Testis (tissue), 3 donors: ENCODE data around the gene PGLYRP4. TPM values are rescaled to one million over a fixed set of nuclear protein-coding genes. Genes with fewer than 3 reads are reported as not detected.

Experiments
- DNase-seq: peaks from one replicate; pipeline ENCODE4 v3.0.0-alpha.2; 2019
- H3K27ac ChIP-seq, 2 donors: fragments of 200-600 bp; sonication (generic); one replicate each; pipeline ENCODE4 v1.5.1; 2019
- H3K27me3 ChIP-seq: fragments of 200-600 bp; sonication (generic); one replicate; pipeline ENCODE4 v1.5.1; 2019
- H3K36me3 ChIP-seq: fragments of 200-600 bp; sonication (generic); one replicate; pipeline ENCODE4 v1.5.1; 2017; ENCODE audit warnings: low read depth; ENCODE audit errors: missing control alignments
- H3K4me1 ChIP-seq: fragments of 200-600 bp; sonication (generic); one replicate; pipeline ENCODE4 v1.5.1; 2019
- H3K4me3 ChIP-seq, 2 donors: fragments of 200-600 bp; sonication (generic); one replicate each; pipeline ENCODE4 v1.5.1; 2017 to 2019
- H3K9me3 ChIP-seq: fragments of 200-600 bp; sonication (generic); one replicate; pipeline ENCODE4 v1.5.1; 2017
- POLR2A ChIP-seq: fragments of 450-650 bp; IDR thresholded peaks from one replicate; pipeline ENCODE4 v1.6.1; 2017; ENCODE audit warnings: antibody characterized with exemption, mild to moderate bottlenecking, moderate library complexity
- WGBS, 2 donors: methylation state at CpG; one replicate each; pipeline ENCODE4 v1.1.5; 2018; 5-methylcytosine and 5-hydroxymethylcytosine counted together
- intact Hi-C: fragments of 100-400 bp; cut with DNase I; formaldehyde crosslinking; loops from one replicate; pipeline ENCODE4 v1.15.1; 2023; ENCODE audit warnings: low total_unique reads
- polyA plus RNA-seq: library from polyadenylated mRNA; stranded (reverse); fragments of 350-450 nt; fragmentation: Illumina TruSeq; extraction: RNeasy Lipid Tissue Mini Kit (QIAGEN cat#74804); gene quantifications from one replicate; pipeline ENCODE4 v1.2.3, GENCODE V29; 2014; ENCODE audit warnings: low read depth, low replicate concordance; ENCODE audit not compliant: insufficient read depth
- total RNA-seq, 2 donors: library from RNA; depleted of rRNA; stranded (reverse); fragments of >200 nt; gene quantifications; one replicate each; pipeline ENCODE4 v1.2.3, GENCODE V29; 2016
- TF ChIP-seq, protein P1 (sequence below), 3 experiments: fragments of 450-650 bp in 2 of 3; fragments of 200-600 bp in 1 of 3; sonication (generic) in 1 of 3; IDR thresholded peaks; one replicate each; pipeline ENCODE4 v1.5.1; 2016 to 2019; ENCODE audit warnings: antibody characterized with exemption in 3 of 3, mild to moderate bottlenecking in 2 of 3, moderate library complexity in 1 of 3

PGLYRP4 gene
- total and polyA plus RNA-seq, 3 donors from 2014 or later: 0.12 to 0.17 TPM; not detected in 1

- intact Hi-C loops: no loop called here
- TF ChIP-seq POLR2A: no peak
- TF ChIP-seq, protein P1, sequence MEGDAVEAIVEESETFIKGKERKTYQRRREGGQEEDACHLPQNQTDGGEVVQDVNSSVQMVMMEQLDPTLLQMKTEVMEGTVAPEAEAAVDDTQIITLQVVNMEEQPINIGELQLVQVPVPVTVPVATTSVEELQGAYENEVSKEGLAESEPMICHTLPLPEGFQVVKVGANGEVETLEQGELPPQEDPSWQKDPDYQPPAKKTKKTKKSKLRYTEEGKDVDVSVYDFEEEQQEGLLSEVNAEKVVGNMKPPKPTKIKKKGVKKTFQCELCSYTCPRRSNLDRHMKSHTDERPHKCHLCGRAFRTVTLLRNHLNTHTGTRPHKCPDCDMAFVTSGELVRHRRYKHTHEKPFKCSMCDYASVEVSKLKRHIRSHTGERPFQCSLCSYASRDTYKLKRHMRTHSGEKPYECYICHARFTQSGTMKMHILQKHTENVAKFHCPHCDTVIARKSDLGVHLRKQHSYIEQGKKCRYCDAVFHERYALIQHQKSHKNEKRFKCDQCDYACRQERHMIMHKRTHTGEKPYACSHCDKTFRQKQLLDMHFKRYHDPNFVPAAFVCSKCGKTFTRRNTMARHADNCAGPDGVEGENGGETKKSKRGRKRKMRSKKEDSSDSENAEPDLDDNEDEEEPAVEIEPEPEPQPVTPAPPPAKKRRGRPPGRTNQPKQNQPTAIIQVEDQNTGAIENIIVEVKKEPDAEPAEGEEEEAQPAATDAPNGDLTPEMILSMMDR (IDR thresholded peaks at IDR 0.05): no peak
- no peak overlapping the region for H3K27ac ChIP-seq
- 56 to 65% methylated on average over 5 to 9 of the region's 9 CpGs for WGBS, 2 donors
- no peaks in the 10 kb centered on the region for H3K27me3 ChIP-seq
- no peaks in the 10 kb centered on the region for H3K9me3 ChIP-seq
- H3K4me3 ChIP-seq: no peak overlapping the region
- no peaks in the 10 kb centered on the region for H3K4me1 ChIP-seq
- DNase-seq: no peak
- H3K36me3 ChIP-seq: no peaks in the 10 kb centered on the region
Measured at GRCh38 chr1:153293851-153294250, 54.8 kb downstream of the PGLYRP4 start.

GRCh38 chr1:153293480-153293775 lies 55.2 kb downstream of the PGLYRP4 start:
- H3K9me3 ChIP-seq: no peaks in the 10 kb centered on the region
- DNase-seq: no peak
- no peak overlapping the region for H3K27ac ChIP-seq
- no peaks in the 10 kb centered on the region for H3K4me1 ChIP-seq
- H3K27me3 ChIP-seq: no peaks in the 10 kb centered on the region
- TF ChIP-seq POLR2A: no peak
- TF ChIP-seq, protein P1 (IDR thresholded peaks at IDR 0.05): no peak
- intact Hi-C loops: no loop called here
- no peaks in the 10 kb centered on the region for H3K36me3 ChIP-seq
- WGBS, 2 donors: 44 to 76% methylated on average over 7 of the region's 7 CpGs
- peak overlapping the region in 1 of 2 donors; percentile 17 for H3K4me3 ChIP-seq

DNA sequence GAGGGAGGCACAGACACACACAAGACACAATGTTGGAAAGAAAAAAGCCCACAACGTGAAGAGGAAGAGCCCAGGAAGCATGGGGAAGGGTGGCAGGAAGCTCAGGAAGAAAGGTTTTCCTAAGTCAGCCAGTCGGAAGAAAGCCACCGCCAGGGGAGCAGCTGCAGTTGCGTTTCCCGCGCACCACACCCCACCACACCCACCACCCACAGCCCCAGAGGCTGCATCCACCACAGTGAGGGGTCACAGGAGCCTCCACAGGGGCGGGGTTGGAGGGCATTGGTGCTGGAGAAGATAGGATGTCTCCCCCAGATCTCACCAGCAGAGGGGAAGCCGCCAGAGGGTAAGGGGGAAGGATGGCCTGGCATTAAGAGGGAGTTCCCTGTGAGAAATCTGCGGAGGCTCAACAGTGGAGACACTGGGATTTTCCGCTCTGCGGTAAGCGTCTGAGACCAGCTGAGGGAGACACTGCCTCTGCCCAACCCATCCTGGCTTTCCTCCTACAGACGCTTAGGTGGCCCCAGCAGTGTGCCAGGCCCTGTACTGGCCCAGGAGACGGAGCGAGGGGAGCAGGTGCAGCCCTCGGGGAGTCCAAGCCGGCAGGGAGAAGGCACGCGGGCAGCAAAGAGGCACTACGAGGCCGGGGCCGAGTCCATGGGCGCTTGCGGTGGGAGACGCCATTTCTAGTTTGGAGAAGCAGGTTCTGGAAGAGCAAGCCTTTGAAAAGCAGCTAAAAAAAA lies 55.7 kb downstream of the PGLYRP4 start:
- Histone ChIP-seq H3K4me1 (no peaks in the 10 kb centered on the region), H3K27ac (no peak overlapping the region), H3K9me3 (no peaks in the 10 kb centered on the region), H3K4me3 (peak overlapping the region in 1 of 2 donors; percentile 17), H3K36me3 (no peaks in the 10 kb centered on the region), H3K27me3 (no peaks in the 10 kb centered on the region)
- 55 to 61% methylated on average over 23 to 25 of the region's 25 CpGs for WGBS, 2 donors
- no peak for DNase-seq
- intact Hi-C loops: no loop called here
- TF ChIP-seq, protein P1 (IDR thresholded peaks at IDR 0.05): no peak

DNA sequence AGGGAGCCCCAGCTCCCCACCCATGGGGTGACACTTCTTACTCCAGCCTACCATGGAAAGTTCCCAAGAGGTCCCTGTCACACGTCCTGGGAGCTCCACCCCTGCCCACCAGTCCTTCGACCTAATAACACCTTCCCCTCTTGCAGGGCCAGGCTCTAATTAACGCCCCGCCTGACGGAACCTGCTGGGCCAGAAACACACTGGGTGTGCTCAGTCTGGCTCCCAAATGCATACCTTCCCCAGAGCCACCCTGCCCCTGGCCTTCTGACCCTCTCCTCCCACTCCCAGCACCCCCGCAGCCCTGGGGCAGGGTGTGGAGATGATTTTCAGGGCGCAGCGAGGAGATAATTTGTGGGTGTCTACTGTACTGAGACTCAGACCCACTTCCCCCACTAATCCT lies 56.5 kb downstream of the PGLYRP4 start:
- Histone ChIP-seq H3K36me3 (no peaks in the 10 kb centered on the region), H3K4me1 (no peaks in the 10 kb centered on the region), H3K4me3 (no peak overlapping the region), H3K27me3 (no peaks in the 10 kb centered on the region), H3K9me3 (no peaks in the 10 kb centered on the region), H3K27ac (no peak overlapping the region)
- intact Hi-C loops: no loop called here
- 40 to 49% methylated on average over 6 to 8 of the region's 8 CpGs for WGBS, 2 donors
- no peak for DNase-seq
- TF ChIP-seq POLR2A: no peak
- TF ChIP-seq, protein P1 (IDR thresholded peaks at IDR 0.05): no peak

GRCh38 chr1:153291514-153291913 lies 57.1 kb downstream of the PGLYRP4 start:
- 81 to 91% methylated on average over 4 to 5 of the region's 5 CpGs for WGBS, 2 donors
- H3K9me3 ChIP-seq: no peaks in the 10 kb centered on the region
- H3K27me3 ChIP-seq: no peaks in the 10 kb centered on the region
- no peak for DNase-seq
- no peak overlapping the region for H3K27ac ChIP-seq
- no peaks in the 10 kb centered on the region for H3K4me1 ChIP-seq
- no peaks in the 10 kb centered on the region for H3K36me3 ChIP-seq
- TF ChIP-seq, protein P1 (IDR thresholded peaks at IDR 0.05): no peak
- no peak for TF ChIP-seq POLR2A
- intact Hi-C loops: no loop called here
- no peak overlapping the region for H3K4me3 ChIP-seq
